Naive B cell (primary cell): ENCODE measurements around the gene CCDC177. TPM values are rescaled to one million over a fixed set of nuclear protein-coding genes. Genes with fewer than 3 reads are reported as not detected.
A peak's percentile ranks its signal among the peaks of the same experiment; 100 is the strongest.

Experiments
- ATAC-seq, 2 donors: fragments of 150-1000 bp; cut with Tn5 transposase; 2 replicates each; pipeline ENCODE4 v1.10.0; 2021; ENCODE audit warnings: low read depth in 2 of 2, mild to moderate bottlenecking in 2 of 2, moderate library complexity in 2 of 2
- DNase-seq: peaks from one replicate; pipeline ENCODE4 v3.0.0; 2022
- H3K27ac Mint-ChIP-seq, 6 donors: one replicate each; pipeline ENCODE4 v1.8.0; 2020 to 2022; ENCODE audit warnings: mild to moderate bottlenecking in 6 of 6, mixed read lengths in 6 of 6, moderate library complexity in 5 of 6, inconsistent platforms in 2 of 6
- H3K27me3 Mint-ChIP-seq, 3 donors: one replicate each; pipeline ENCODE4 v1.8.0; 2021 to 2022; ENCODE audit warnings: mixed read lengths in 3 of 3, mild to moderate bottlenecking in 1 of 3
- H3K36me3 Mint-ChIP-seq, 2 donors: one replicate each; pipeline ENCODE4 v1.8.0; 2020 to 2022; ENCODE audit warnings: mixed read lengths in 2 of 2, inconsistent platforms in 1 of 2, mild to moderate bottlenecking in 1 of 2
- H3K4me1 Mint-ChIP-seq, 3 donors: one replicate each; pipeline ENCODE4 v1.8.0; 2020 to 2022; ENCODE audit warnings: mixed read lengths in 3 of 3, inconsistent platforms in 1 of 3, mild to moderate bottlenecking in 1 of 3, moderate library complexity in 1 of 3
- H3K4me3 Mint-ChIP-seq, 8 donors: one replicate each; pipeline ENCODE4 v1.8.0; 2020 to 2022; ENCODE audit warnings: mild to moderate bottlenecking in 8 of 8, mixed read lengths in 8 of 8, moderate library complexity in 8 of 8, inconsistent platforms in 2 of 8
- H3K9me3 Mint-ChIP-seq, 7 donors: one replicate each; pipeline ENCODE4 v1.8.0; 2020 to 2022; ENCODE audit warnings: mixed read lengths in 7 of 7, mild to moderate bottlenecking in 5 of 7, inconsistent platforms in 2 of 7, moderate library complexity in 1 of 7
- polyA plus RNA-seq, 6 donors: library from polyadenylated mRNA; unstranded; fragments of 300-500 nt; fragmentation: Illumina TruSeq; gene quantifications; one replicate each; pipeline ENCODE4 v1.2.3, GENCODE V29; 2021; ENCODE audit warnings: low read depth in 6 of 6

The CCDC177 gene
- not detected for polyA plus RNA-seq

DNA sequence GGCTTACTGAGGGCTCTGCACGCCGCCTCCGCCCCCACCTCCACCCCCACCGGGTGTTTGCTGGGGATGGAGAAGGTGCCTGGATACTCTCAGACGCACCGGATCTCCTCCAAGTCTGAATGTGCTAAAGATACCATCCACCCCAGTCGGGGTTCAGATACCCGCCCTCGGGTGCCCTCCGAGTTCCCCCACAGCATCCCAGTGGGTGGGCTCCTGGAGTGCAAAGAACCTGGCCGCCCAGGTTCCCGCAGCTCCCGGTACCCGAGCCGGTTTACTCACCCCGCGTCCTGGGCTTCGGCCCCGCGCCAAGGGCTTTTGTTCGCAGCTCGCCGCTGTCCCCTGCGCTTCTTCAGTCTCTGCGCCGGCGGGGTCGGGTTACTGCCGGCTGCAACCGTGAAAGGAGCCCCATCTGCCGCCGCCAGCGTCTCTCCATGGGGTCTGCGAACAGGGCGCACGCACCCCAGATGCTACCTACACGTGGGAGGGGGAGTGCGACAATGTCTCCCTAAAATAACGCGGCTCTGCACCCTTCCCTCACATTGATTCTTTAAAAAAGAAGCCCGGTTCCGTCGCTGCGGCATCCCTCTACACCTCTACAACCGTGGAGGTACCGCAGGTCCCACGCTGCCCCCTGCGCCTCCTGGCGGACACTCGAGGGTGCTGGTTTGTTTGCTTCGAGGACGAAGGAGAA, at the start of gene CCDC177:
Gene CCDC177, minus strand, starts transcription at position 609 of the 691 bp plus-strand sequence. CDS start 1,249 bp downstream, outside the sequence.
- Mint-ChIP-seq H3K36me3 (no peaks in the 10 kb centered on the region), H3K4me3 (peak within 1 kb of the TSS; percentile 63 to 94 (median 90)), H3K27me3 (peaks cover 40 to 69% (median 51%) of the 10 kb centered on the region in 3 donors), H3K4me1 (peaks cover 9 to 15% (median 12%) of the 10 kb centered on the region in 3 donors), H3K27ac (peak within 1 kb of the TSS in 1 of 6 donors; percentile 91), H3K9me3 (no peaks in the 10 kb centered on the region)
- DNase-seq (peak; percentile 61), ATAC-seq (peak; percentile 83 to 84)

DNA sequence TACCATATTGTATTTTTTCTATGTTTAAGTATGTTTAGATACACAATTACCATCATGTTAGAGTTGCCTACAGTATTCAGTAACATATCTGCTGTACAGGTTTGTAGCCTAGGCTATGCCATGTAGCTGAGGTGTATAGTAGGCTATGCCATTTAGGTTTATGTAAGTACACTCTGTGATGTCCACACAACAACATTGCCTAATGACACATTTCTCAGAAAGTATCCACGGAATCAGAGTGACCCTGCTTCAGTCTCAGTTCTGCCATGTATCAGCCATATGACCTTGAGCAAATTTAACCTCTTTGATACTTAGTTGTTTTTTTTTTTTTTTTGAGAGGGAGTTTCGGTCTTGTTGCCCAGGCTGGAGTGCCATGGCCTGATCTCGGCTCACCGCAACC, 49.5 kb upstream of the CCDC177 start:
- DNase-seq (no peak), ATAC-seq (no peak)
- Mint-ChIP-seq H3K4me1 (peaks cover 68 to 97% (median 82%) of the 10 kb centered on the region in 3 donors), H3K4me3 (peak overlapping the region in 4 of 8 donors; percentile 32 to 81 (median 50)), H3K36me3 (no peaks in the 10 kb centered on the region), H3K27me3 (no peaks in the 10 kb centered on the region), H3K9me3 (no peaks in the 10 kb centered on the region), H3K27ac (peak overlapping the region in 3 of 6 donors; percentile 7 to 94 (median 79))

DNA sequence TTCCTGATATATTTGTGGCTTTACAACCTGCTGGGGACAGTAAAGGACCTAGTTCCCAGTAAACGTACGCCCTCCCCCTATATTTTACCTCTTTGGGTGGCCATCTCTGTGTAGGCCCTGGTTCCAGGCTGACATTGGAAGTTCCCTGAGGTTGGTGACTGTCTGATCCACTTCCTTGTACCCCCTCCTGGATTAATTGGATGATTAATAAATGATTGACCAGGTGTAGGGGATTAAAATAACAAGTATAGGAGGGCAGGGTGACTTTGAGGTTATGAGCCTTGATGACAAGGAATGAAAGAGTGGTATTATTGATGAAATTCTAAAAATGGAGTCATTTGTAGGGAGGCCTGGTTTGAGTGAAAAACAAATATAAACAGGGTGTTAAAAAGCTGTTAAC, 46.3 kb upstream of the CCDC177 start:
- no peak for ATAC-seq
- H3K4me3 Mint-ChIP-seq = peak overlapping the region in 4 of 8 donors; percentile 53 to 73 (median 67)
- no peaks in the 10 kb centered on the region for H3K27me3 Mint-ChIP-seq
- peaks cover 78 to 97% (median 84%) of the 10 kb centered on the region in 3 donors for H3K4me1 Mint-ChIP-seq
- no peaks in the 10 kb centered on the region for H3K9me3 Mint-ChIP-seq
- peak overlapping the region; percentile 48 to 100 (median 92) for H3K27ac Mint-ChIP-seq
- H3K36me3 Mint-ChIP-seq = no peaks in the 10 kb centered on the region
- DNase-seq = no peak

DNA sequence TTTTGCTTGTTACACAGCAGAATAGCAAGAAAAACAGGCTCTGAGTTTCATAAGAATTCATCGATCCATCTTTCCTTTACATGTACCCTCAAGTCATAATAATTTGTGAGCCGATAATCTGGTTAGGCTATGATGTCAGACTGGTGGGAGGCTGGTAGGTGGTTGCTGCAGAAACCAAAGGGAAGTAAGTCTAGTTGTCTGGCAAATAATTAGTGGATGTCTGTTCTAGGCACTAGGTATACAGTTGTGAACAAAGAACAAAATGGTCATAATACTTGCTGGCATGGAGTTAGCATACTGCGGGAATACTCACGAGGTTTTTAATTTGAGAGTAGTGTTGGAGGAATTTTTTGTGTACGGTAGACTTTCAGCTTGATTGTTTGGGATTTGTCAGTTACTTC, 45.5 kb upstream of the CCDC177 start:
- peak overlapping the region; percentile 21 to 100 (median 96) for H3K27ac Mint-ChIP-seq
- DNase-seq = no peak
- H3K4me1 Mint-ChIP-seq = peaks cover 78 to 97% (median 84%) of the 10 kb centered on the region in 3 donors
- no peak for ATAC-seq
- no peaks in the 10 kb centered on the region for H3K27me3 Mint-ChIP-seq
- H3K4me3 Mint-ChIP-seq = peak overlapping the region in 6 of 8 donors; percentile 0 to 70 (median 56)
- no peaks in the 10 kb centered on the region for H3K9me3 Mint-ChIP-seq
- H3K36me3 Mint-ChIP-seq = no peaks in the 10 kb centered on the region

DNA sequence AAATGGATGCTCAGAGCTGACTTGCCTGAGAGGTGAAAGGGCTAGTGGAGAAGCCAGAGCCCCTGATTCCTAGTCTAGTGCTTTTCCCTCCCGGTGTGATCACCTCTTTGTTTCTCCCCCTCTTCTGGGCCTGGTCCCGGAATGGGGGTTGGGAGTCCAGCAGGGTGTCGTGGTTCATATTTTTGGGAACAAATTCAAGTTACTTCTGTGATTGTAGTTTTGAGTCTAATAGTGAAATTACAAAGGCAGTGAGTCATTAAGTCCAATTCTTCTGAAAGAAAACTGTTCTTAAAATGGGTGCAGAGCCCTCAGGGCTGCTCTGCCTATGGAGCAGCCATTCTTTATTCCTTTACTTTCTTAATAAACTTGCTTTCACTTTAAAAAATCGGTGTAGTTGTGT, 44.3 kb upstream of the CCDC177 start:
- no peaks in the 10 kb centered on the region for H3K9me3 Mint-ChIP-seq
- peaks cover 79 to 97% (median 89%) of the 10 kb centered on the region in 3 donors for H3K4me1 Mint-ChIP-seq
- no peaks in the 10 kb centered on the region for H3K36me3 Mint-ChIP-seq
- H3K4me3 Mint-ChIP-seq = peak overlapping the region in 7 of 8 donors; percentile 4 to 77 (median 64)
- H3K27ac Mint-ChIP-seq = peak overlapping the region; percentile 82 to 100 (median 96)
- ATAC-seq (no peak), DNase-seq (no peak)
- H3K27me3 Mint-ChIP-seq = no peaks in the 10 kb centered on the region

DNA sequence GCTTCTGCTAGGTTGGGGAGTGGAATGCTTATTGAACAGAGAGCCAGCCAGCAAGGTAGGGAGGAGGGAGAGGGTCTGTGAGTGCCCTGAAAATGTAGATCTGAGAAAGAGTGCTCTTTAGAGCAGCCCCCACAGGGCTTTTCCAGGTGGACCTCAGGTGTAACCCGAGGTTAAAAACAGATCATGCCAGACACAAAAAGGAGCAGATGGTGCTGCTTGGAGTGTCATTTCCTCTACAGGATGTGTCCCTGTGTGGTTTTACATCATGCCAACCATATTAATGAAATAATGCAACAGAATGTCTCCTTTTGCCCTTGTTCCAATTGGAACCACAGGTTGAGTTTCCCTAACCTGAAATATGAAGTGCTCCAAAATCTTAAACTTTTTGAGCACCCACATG, 43.1 kb upstream of the CCDC177 start:
- peak overlapping the region; percentile 57 to 100 (median 86) for H3K27ac Mint-ChIP-seq
- ATAC-seq = no peak
- no peaks in the 10 kb centered on the region for H3K36me3 Mint-ChIP-seq
- H3K27me3 Mint-ChIP-seq = no peaks in the 10 kb centered on the region
- peaks cover 79 to 99% (median 96%) of the 10 kb centered on the region in 3 donors for H3K4me1 Mint-ChIP-seq
- no peaks in the 10 kb centered on the region for H3K9me3 Mint-ChIP-seq
- peak overlapping the region; percentile 4 to 96 (median 73) for H3K4me3 Mint-ChIP-seq
- DNase-seq = no peak

DNA sequence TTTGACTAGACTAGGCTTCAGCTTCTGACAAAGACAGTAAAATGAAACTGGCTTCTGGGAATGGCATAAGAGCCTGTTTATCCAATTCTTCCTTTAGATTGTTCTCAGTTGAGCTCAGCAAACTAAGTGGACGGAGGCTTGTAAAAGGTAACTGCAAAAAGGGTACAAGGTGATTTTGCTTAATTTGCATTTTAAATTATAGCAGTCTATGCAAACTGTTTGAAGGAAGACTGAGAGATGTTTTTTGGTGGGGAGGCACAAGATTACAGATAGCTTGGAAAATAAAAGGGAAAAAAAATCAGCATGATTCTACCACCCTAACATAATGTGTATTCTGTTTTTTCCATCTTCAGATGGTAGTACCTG, 41.7 kb upstream of the CCDC177 start:
- Mint-ChIP-seq H3K27me3 (no peaks in the 10 kb centered on the region), H3K4me1 (peaks cover 78 to 93% (median 92%) of the 10 kb centered on the region in 3 donors), H3K4me3 (peak overlapping the region in 7 of 8 donors; percentile 47 to 96 (median 84)), H3K36me3 (no peaks in the 10 kb centered on the region), H3K27ac (peak overlapping the region; percentile 96 to 100 (median 100)), H3K9me3 (no peaks in the 10 kb centered on the region)
- ATAC-seq (no peak), DNase-seq (no peak)

DNA sequence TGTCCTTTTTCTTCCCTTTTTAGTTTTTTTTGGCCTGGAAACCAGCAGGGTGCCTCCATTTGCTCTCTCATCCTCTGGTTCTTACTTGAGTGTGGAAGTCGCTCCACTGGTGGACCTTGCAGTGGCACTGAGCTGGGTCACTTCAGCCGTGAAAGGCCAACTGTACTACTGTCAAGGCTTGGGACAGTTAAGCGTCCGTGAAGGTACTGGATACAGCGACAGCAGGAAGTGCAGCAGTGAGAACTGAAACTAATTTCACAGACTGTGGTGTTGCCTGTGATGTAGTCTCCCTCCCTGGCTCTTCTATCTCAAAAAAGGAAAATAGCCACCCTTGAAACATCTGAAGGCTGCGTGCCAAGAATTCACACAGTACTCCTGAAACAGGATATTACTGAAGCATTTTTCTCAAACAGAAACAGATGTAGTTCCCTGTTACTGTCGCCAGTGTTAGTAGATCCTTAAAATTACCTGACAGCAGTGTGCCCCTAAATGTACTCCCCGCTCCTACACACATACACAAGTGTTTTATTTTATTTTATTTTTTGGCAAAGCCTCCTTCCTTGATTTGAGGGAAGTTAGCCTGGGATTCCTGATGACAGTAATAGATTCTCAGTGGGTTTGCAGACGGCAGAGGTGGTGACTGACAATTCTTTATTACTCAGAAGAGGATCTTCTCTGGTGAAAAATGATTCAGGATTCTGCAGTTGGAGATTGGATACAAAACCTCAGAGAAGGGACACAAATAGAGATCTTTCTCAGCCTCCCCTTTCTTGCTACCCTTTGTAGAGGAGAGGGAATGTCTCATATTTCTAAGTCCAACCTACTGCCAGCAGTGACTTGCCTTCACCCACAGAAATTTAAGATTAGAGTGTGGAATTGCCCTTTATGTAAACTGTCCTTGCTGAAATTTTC, 41.1 kb upstream of the CCDC177 start:
- no peaks in the 10 kb centered on the region for H3K27me3 Mint-ChIP-seq
- DNase-seq (peak; percentile 82), ATAC-seq (peak; percentile 48 to 52)
- no peaks in the 10 kb centered on the region for H3K9me3 Mint-ChIP-seq
- peak overlapping the region; percentile 74 to 96 (median 92) for H3K4me3 Mint-ChIP-seq
- peak overlapping the region; percentile 96 to 100 (median 100) for H3K27ac Mint-ChIP-seq
- H3K36me3 Mint-ChIP-seq = no peaks in the 10 kb centered on the region
- H3K4me1 Mint-ChIP-seq = peaks cover 72 to 91% (median 88%) of the 10 kb centered on the region in 3 donors

DNA sequence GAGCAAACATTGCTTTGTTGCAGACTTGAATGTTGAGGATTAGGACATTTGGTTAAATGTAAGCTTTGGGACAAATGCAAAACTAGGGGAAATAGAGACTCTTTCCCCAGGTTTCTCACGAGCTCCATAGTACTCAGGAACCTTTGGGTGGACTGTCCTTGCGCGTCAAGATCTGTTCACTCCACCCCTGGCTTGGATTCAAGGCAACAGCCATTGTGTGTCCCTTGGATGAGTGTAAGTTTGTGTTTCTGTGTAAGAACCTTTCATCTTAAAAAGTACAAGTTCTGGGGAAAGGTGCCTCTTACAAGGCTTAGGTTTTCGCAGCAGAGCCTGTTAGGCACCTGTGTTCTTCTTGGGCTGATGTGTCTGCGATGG, 40.4 kb upstream of the CCDC177 start:
- peak; percentile 6 to 10 for ATAC-seq
- no peaks in the 10 kb centered on the region for H3K27me3 Mint-ChIP-seq
- DNase-seq = no peak

DNA sequence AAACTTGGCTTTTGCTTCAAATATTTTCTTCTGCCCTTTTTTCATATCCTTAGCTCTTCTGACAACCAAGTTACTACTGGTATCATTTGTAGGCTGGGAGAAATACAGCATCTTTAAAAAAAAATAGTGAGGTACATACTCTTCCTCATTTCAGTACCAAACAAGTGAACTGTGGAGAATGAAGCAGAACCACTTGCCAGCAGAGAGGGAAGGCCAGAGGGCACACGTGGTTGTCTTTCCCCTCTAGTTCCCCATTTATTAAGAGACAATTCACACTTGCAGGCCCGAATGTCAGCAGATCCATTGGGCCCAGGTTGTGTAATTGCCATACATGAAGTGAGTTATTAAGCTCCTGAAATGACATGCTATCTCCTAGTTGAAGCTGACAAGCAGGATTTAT, 39.9 kb upstream of the CCDC177 start:
- DNase-seq = peak; percentile 88
- no peaks in the 10 kb centered on the region for H3K9me3 Mint-ChIP-seq
- H3K4me3 Mint-ChIP-seq = peak overlapping the region; percentile 74 to 96 (median 94)

More for the DNA sequence above, 40.4 kb upstream of the CCDC177 start:
- peak overlapping the region; percentile 96 to 100 (median 100) for H3K27ac Mint-ChIP-seq
- peaks cover 74 to 91% (median 88%) of the 10 kb centered on the region in 3 donors for H3K4me1 Mint-ChIP-seq
- no peaks in the 10 kb centered on the region for H3K36me3 Mint-ChIP-seq
- H3K4me3 Mint-ChIP-seq = peak overlapping the region; percentile 74 to 96 (median 92)
- H3K9me3 Mint-ChIP-seq = no peaks in the 10 kb centered on the region

DNA sequence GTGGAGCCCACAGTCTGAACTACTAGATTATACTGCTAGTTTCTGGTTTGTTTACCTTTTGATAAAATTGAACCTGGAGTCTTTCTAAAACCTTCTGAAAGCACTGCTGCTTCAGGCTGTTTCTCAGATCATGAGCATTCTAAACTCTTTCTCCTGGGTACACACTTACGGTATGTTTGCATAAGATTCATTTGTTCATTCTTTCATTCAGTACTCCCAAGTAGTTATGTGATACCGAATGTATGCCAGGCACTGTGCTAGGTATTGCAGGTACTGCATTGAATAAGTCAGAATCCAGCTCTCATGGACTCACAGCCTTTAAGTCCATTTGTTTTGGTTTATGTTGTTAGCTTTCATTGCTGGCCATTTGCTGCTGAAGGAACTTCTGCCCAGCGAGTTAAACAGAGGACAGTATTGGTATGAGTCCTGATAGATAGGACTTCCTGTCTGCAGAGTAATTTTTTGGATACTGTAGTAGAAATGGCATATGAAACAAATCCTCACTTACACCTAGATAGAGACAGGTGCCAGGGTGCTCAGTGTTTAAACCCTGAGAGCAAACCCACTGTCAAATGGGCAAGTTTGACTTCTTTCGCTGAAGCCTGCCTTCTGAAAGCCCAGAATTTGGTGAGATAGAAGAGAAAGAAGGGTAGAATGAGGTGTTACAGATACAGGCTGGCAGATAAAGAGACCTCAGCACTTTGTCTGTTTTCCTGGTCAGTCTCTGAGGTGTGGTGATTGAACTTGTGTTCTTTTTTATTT, 38.8 kb upstream of the CCDC177 start:
- Mint-ChIP-seq H3K27me3 (no peaks in the 10 kb centered on the region), H3K27ac (peak overlapping the region; percentile 87 to 100 (median 100)), H3K4me1 (peaks cover 64 to 80% (median 77%) of the 10 kb centered on the region in 3 donors), H3K36me3 (no peaks in the 10 kb centered on the region), H3K9me3 (no peaks in the 10 kb centered on the region), H3K4me3 (peak overlapping the region; percentile 74 to 96 (median 94))
- DNase-seq = no peak
- no peak for ATAC-seq

More for the DNA sequence above, 39.9 kb upstream of the CCDC177 start:
- Mint-ChIP-seq H3K4me1 (peaks cover 73 to 91% (median 88%) of the 10 kb centered on the region in 3 donors), H3K27me3 (no peaks in the 10 kb centered on the region), H3K27ac (peak overlapping the region; percentile 87 to 100 (median 100)), H3K36me3 (no peaks in the 10 kb centered on the region)
- peak; percentile 63 for ATAC-seq

DNA sequence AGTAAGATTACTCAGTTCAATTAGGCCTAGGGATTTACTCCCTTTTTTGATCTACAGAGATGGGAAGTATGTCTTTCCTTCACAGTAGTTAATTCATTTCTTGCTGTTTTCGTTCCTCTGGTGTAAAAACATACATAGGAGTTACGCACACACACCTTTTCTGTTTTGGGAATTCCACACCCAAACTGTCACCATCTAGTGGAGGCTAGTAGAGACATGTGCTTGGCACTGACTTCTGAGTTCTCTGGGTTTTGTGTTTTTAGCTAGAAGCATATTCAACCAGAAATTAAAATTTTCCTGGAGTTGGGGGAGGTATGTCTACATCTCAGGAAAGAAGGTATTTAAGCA, 38.1 kb upstream of the CCDC177 start:
- Mint-ChIP-seq H3K9me3 (no peaks in the 10 kb centered on the region), H3K4me1 (peaks cover 58 to 73% (median 69%) of the 10 kb centered on the region in 3 donors), H3K27me3 (no peaks in the 10 kb centered on the region), H3K27ac (peak overlapping the region; percentile 96 to 100 (median 98)), H3K4me3 (peak overlapping the region; percentile 74 to 96 (median 94)), H3K36me3 (no peaks in the 10 kb centered on the region)
- no peak for ATAC-seq
- no peak for DNase-seq
